Measurements from ENCODE around the gene GRB10.

- no peak for TF ChIP-seq CTCF (IDR thresholded peaks at IDR 0.05; ENCODE audit: extremely low read depth in 1 of 2, insufficient read depth in 1 of 2, low read depth in 1 of 2, low read length in 2 of 2)
- no peak for TF ChIP-seq POLR2AphosphoS5 (IDR thresholded peaks at IDR 0.05; ENCODE audit: insufficient read depth, low read depth, low read length)
- no peak for TF ChIP-seq JUN (IDR thresholded peaks at IDR 0.05; ENCODE audit: borderline replicate concordance, insufficient read depth, insufficient read length, low read depth)
- TF ChIP-seq POLR2A (IDR thresholded peaks at IDR 0.05; ENCODE audit: low read depth, low read length), result no peak
- TF ChIP-seq EZH2 (IDR thresholded peaks at IDR 0.05; ENCODE audit: borderline replicate concordance, low read depth, low read length, severe bottlenecking), result no peak
- no peak for TF ChIP-seq MYC (IDR thresholded peaks at IDR 0.05; ENCODE audit: low read depth, low read length)
- TF ChIP-seq MAX (IDR thresholded peaks at IDR 0.05; ENCODE audit: insufficient read depth, insufficient read length), result no peak
- TF ChIP-seq FOS (IDR thresholded peaks at IDR 0.05; ENCODE audit: borderline replicate concordance, insufficient read depth, low read length), result no peak
- TF ChIP-seq GATA2 (IDR thresholded peaks at IDR 0.05; ENCODE audit: insufficient read depth, insufficient read length, low read depth, low read length), result no peak
Observed at GRCh38 chr7:50657912-50658311, 124.8 kb downstream of the GRB10 start.

All from endothelial cell of umbilical vein (primary cell).